HG03520 (cell line): ENCODE measurements around the gene STK32A.

Source experiments
- ATAC-seq: cut with Tn5 transposase; IDR thresholded peaks from one replicate; pipeline ENCODE4 v1.9.1; 2021; ENCODE audit warnings: mild to moderate bottlenecking, moderate library complexity; ENCODE audit not compliant: unreplicated experiment

The STK32A gene

GRCh38 chr5:147248561-147248960 lies 13.7 kb downstream of the STK32A start:
- no peak for ATAC-seq

- ATAC-seq, result no peak
Measured at GRCh38 chr5:147259837-147260236, 25.0 kb downstream of the STK32A start.

GRCh38 chr5:147267082-147267832 lies 32.4 kb downstream of the STK32A start:
- no peak for ATAC-seq

GRCh38 chr5:147276497-147276896 lies 41.7 kb downstream of the STK32A start:
- ATAC-seq, result no peak

- no peak for ATAC-seq
Measured at GRCh38 chr5:147286296-147286695, 51.5 kb downstream of the STK32A start.

GRCh38 chr5:147287110-147287509 lies 52.3 kb downstream of the STK32A start:
- no peak for ATAC-seq

- no peak for ATAC-seq
Measured at GRCh38 chr5:147290261-147290660, 55.4 kb downstream of the STK32A start.

GRCh38 chr5:147303251-147303650 lies 68.4 kb downstream of the STK32A start:
- ATAC-seq, result no peak

- no peak for ATAC-seq
Measured at GRCh38 chr5:147303976-147304375, 69.2 kb downstream of the STK32A start.

GRCh38 chr5:147305147-147305546 lies 70.3 kb downstream of the STK32A start:
- ATAC-seq, result no peak

GRCh38 chr5:147306351-147306750 lies 71.5 kb downstream of the STK32A start:
- no peak for ATAC-seq

GRCh38 chr5:147307170-147307569 lies 72.3 kb downstream of the STK32A start:
- ATAC-seq, result no peak

- no peak for ATAC-seq
Measured at GRCh38 chr5:147309621-147310020, 74.8 kb downstream of the STK32A start.

- ATAC-seq, result no peak
Measured at GRCh38 chr5:147310059-147310704, 75.4 kb downstream of the STK32A start.

- no peak for ATAC-seq
Measured at GRCh38 chr5:147317978-147318684, 83.3 kb downstream of the STK32A start.

GRCh38 chr5:147321569-147321968 lies 86.7 kb downstream of the STK32A start:
- no peak for ATAC-seq

- ATAC-seq, result no peak
Measured at GRCh38 chr5:147327421-147327820, 92.6 kb downstream of the STK32A start.

- ATAC-seq, result no peak
Measured at GRCh38 chr5:147327905-147328304, 93.1 kb downstream of the STK32A start.

- ATAC-seq, result no peak
Measured at GRCh38 chr5:147332658-147333057, 97.8 kb downstream of the STK32A start.

GRCh38 chr5:147336876-147337275 lies 102.0 kb downstream of the STK32A start:
- ATAC-seq, result no peak

- ATAC-seq, result no peak
Measured at GRCh38 chr5:147339313-147339712, 104.5 kb downstream of the STK32A start.

- no peak for ATAC-seq
Measured at GRCh38 chr5:147340941-147341340, 106.1 kb downstream of the STK32A start.
